ENCODE results near the gene ATOH8.

Gene ATOH8

GRCh38 chr2:85777441-85777861, 23.7 kb downstream of the ATOH8 start:
- no peaks in the 10 kb centered on the region for H3K36me3 ChIP-seq (ENCODE audit: insufficient read depth, low read length)

GRCh38 chr2:85778646-85779379, 25.0 kb downstream of the ATOH8 start:
- Histone ChIP-seq H2AFZ (ENCODE audit: low read depth, low read length) (no peak overlapping the region), H3K9me3 (ENCODE audit: low read length) (no peaks in the 10 kb centered on the region), H3K27me3 (ENCODE audit: insufficient read depth, low read length) (no peaks in the 10 kb centered on the region), H3K36me3 (ENCODE audit: insufficient read depth, low read length) (no peaks in the 10 kb centered on the region), H3K4me3 (ENCODE audit: low read length) (no peak overlapping the region), H3K4me1 (ENCODE audit: insufficient read depth, low read length) (no peaks in the 10 kb centered on the region)

More at GRCh38 chr2:85777441-85777861, 23.7 kb downstream of the ATOH8 start:
- H3K9me3 ChIP-seq (ENCODE audit: low read length), result no peaks in the 10 kb centered on the region
- peaks cover 3% of the 10 kb centered on the region for H3K4me1 ChIP-seq (ENCODE audit: insufficient read depth, low read length)
- no peak overlapping the region for H2AFZ ChIP-seq (ENCODE audit: low read depth, low read length)
- no peaks in the 10 kb centered on the region for H3K27me3 ChIP-seq (ENCODE audit: insufficient read depth, low read length)
- H3K4me3 ChIP-seq (ENCODE audit: low read length), result no peak overlapping the region

GRCh38 chr2:85779641-85780315, 26.0 kb downstream of the ATOH8 start:
- H3K36me3 ChIP-seq (ENCODE audit: insufficient read depth, low read length), result no peaks in the 10 kb centered on the region
- H2AFZ ChIP-seq (ENCODE audit: low read depth, low read length), result no peak overlapping the region
- H3K4me1 ChIP-seq (ENCODE audit: insufficient read depth, low read length), result no peaks in the 10 kb centered on the region
- H3K4me3 ChIP-seq (ENCODE audit: low read length), result no peak overlapping the region
- no peaks in the 10 kb centered on the region for H3K27me3 ChIP-seq (ENCODE audit: insufficient read depth, low read length)
- H3K9me3 ChIP-seq (ENCODE audit: low read length), result no peaks in the 10 kb centered on the region

GRCh38 chr2:85780316-85781012, 26.7 kb downstream of the ATOH8 start:
- Histone ChIP-seq H3K36me3 (ENCODE audit: insufficient read depth, low read length) (no peaks in the 10 kb centered on the region), H3K4me1 (ENCODE audit: insufficient read depth, low read length) (no peaks in the 10 kb centered on the region)

GRCh38 chr2:85781013-85781332, 27.2 kb downstream of the ATOH8 start:
- Histone ChIP-seq H3K36me3 (ENCODE audit: insufficient read depth, low read length) (no peaks in the 10 kb centered on the region), H3K4me1 (ENCODE audit: insufficient read depth, low read length) (no peaks in the 10 kb centered on the region), H3K4me3 (ENCODE audit: low read length) (no peak overlapping the region), H3K9me3 (ENCODE audit: low read length) (no peaks in the 10 kb centered on the region), H2AFZ (ENCODE audit: low read depth, low read length) (no peak overlapping the region), H3K27me3 (ENCODE audit: insufficient read depth, low read length) (no peaks in the 10 kb centered on the region)

More at GRCh38 chr2:85780316-85781012, 26.7 kb downstream of the ATOH8 start:
- H3K4me3 ChIP-seq (ENCODE audit: low read length), result no peak overlapping the region
- no peaks in the 10 kb centered on the region for H3K9me3 ChIP-seq (ENCODE audit: low read length)
- H2AFZ ChIP-seq (ENCODE audit: low read depth, low read length), result no peak overlapping the region
- no peaks in the 10 kb centered on the region for H3K27me3 ChIP-seq (ENCODE audit: insufficient read depth, low read length)

GRCh38 chr2:85783796-85784195, 30.0 kb downstream of the ATOH8 start:
- no peak overlapping the region for H3K4me3 ChIP-seq (ENCODE audit: low read length)
- H3K9me3 ChIP-seq (ENCODE audit: low read length), result no peaks in the 10 kb centered on the region
- no peaks in the 10 kb centered on the region for H3K27me3 ChIP-seq (ENCODE audit: insufficient read depth, low read length)
- H3K4me1 ChIP-seq (ENCODE audit: insufficient read depth, low read length), result no peaks in the 10 kb centered on the region
- no peaks in the 10 kb centered on the region for H3K36me3 ChIP-seq (ENCODE audit: insufficient read depth, low read length)
- no peak overlapping the region for H2AFZ ChIP-seq (ENCODE audit: low read depth, low read length)

GRCh38 chr2:85784474-85784986, 30.7 kb downstream of the ATOH8 start:
- Histone ChIP-seq H2AFZ (ENCODE audit: low read depth, low read length) (no peak overlapping the region), H3K27me3 (ENCODE audit: insufficient read depth, low read length) (no peaks in the 10 kb centered on the region), H3K4me1 (ENCODE audit: insufficient read depth, low read length) (no peaks in the 10 kb centered on the region), H3K36me3 (ENCODE audit: insufficient read depth, low read length) (no peaks in the 10 kb centered on the region), H3K9me3 (ENCODE audit: low read length) (no peaks in the 10 kb centered on the region), H3K4me3 (ENCODE audit: low read length) (no peak overlapping the region)

- H3K4me1 ChIP-seq (ENCODE audit: insufficient read depth, low read length), result peaks cover under 1% of the 10 kb centered on the region
- no peaks in the 10 kb centered on the region for H3K36me3 ChIP-seq (ENCODE audit: insufficient read depth, low read length)
- no peaks in the 10 kb centered on the region for H3K9me3 ChIP-seq (ENCODE audit: low read length)
- H2AFZ ChIP-seq (ENCODE audit: low read depth, low read length), result no peak overlapping the region
- no peaks in the 10 kb centered on the region for H3K27me3 ChIP-seq (ENCODE audit: insufficient read depth, low read length)
- H3K4me3 ChIP-seq (ENCODE audit: low read length), result no peak overlapping the region
Measured at GRCh38 chr2:85785027-85785822, 31.4 kb downstream of the ATOH8 start.

GRCh38 chr2:85785871-85786270, 32.1 kb downstream of the ATOH8 start:
- H3K4me1 ChIP-seq (ENCODE audit: insufficient read depth, low read length), result peaks cover 7% of the 10 kb centered on the region
- H3K27me3 ChIP-seq (ENCODE audit: insufficient read depth, low read length), result no peaks in the 10 kb centered on the region
- no peak overlapping the region for H3K4me3 ChIP-seq (ENCODE audit: low read length)
- H3K9me3 ChIP-seq (ENCODE audit: low read length), result no peaks in the 10 kb centered on the region
- H2AFZ ChIP-seq (ENCODE audit: low read depth, low read length), result no peak overlapping the region
- H3K36me3 ChIP-seq (ENCODE audit: insufficient read depth, low read length), result no peaks in the 10 kb centered on the region

DNA sequence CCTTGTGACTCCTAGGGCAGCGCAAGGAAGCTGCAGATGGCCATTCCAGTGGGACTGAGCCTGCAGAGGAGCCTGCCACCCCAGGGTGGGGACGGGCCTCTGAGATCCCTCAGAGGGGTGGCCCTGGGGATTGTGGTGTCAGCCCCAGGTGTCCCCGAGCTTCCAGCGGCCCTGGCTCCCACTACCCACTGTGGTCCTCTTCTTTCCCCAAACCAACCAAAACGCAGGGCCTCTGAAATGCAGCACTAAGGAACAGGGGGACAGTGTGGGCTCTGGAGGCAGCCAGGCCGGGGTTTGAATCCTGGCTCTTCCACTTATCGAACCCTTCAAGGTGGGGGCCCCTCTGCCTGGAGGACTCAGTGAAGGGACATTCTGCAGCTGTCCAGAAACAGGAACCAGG, 32.7 kb downstream of the ATOH8 start:
- H3K4me3 ChIP-seq (ENCODE audit: low read length), result no peak overlapping the region

DNA sequence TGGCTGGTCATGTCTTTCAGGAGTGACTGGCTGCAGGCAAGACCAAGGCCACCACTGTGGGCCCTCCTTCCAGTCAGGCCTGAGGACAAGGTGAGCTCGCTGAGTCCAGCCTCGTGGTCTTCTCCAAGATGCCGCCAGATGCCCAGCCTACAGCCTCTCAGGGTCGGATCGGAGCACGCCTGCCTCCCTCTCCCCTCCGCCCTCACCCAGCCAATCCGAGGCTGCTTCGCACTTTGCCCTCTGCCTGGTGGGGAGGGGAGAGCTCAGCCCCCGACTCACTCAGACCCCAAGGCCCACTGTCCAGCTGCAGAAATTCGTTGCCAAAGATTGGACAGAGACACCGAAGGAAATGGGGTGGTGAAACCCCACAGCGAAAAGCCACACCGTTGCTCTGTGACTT, 33.1 kb downstream of the ATOH8 start:
- no peaks in the 10 kb centered on the region for H3K27me3 ChIP-seq (ENCODE audit: insufficient read depth, low read length)
- no peaks in the 10 kb centered on the region for H3K9me3 ChIP-seq (ENCODE audit: low read length)
- no peaks in the 10 kb centered on the region for H3K36me3 ChIP-seq (ENCODE audit: insufficient read depth, low read length)
- no peak overlapping the region for H2AFZ ChIP-seq (ENCODE audit: low read depth, low read length)
- peaks cover 13% of the 10 kb centered on the region for H3K4me1 ChIP-seq (ENCODE audit: insufficient read depth, low read length)
- H3K4me3 ChIP-seq (ENCODE audit: low read length), result no peak overlapping the region

More for the DNA sequence above, 32.7 kb downstream of the ATOH8 start:
- no peaks in the 10 kb centered on the region for H3K9me3 ChIP-seq (ENCODE audit: low read length)
- no peaks in the 10 kb centered on the region for H3K36me3 ChIP-seq (ENCODE audit: insufficient read depth, low read length)
- H3K27me3 ChIP-seq (ENCODE audit: insufficient read depth, low read length), result no peaks in the 10 kb centered on the region
- H3K4me1 ChIP-seq (ENCODE audit: insufficient read depth, low read length), result peaks cover 13% of the 10 kb centered on the region
- H2AFZ ChIP-seq (ENCODE audit: low read depth, low read length), result no peak overlapping the region

GRCh38 chr2:85787282-85787980, 33.6 kb downstream of the ATOH8 start:
- H3K4me1 ChIP-seq (ENCODE audit: insufficient read depth, low read length), result peaks cover 13% of the 10 kb centered on the region
- H3K4me3 ChIP-seq (ENCODE audit: low read length), result no peak overlapping the region
- H2AFZ ChIP-seq (ENCODE audit: low read depth, low read length), result no peak overlapping the region
- H3K27me3 ChIP-seq (ENCODE audit: insufficient read depth, low read length), result no peaks in the 10 kb centered on the region
- no peaks in the 10 kb centered on the region for H3K9me3 ChIP-seq (ENCODE audit: low read length)
- H3K36me3 ChIP-seq (ENCODE audit: insufficient read depth, low read length), result no peaks in the 10 kb centered on the region

Data from neuron (in vitro differentiated cells).